GM10266 (cell line): ENCODE data around the gene CHRNA3.

Source experiments
- DNase-seq: peaks from one replicate; pipeline ENCODE4 v3.0.0; 2012; ENCODE audit errors: extremely low spot score
- TF ChIP-seq, protein P1 (sequence below): IDR thresholded peaks from 2 replicates; pipeline ENCODE4 v1.5.1; 2012; ENCODE audit warnings: mild to moderate bottlenecking, low read depth; ENCODE audit not compliant: control insufficient read depth, insufficient read depth; ENCODE audit errors: missing control alignments

CHRNA3 gene

DNA sequence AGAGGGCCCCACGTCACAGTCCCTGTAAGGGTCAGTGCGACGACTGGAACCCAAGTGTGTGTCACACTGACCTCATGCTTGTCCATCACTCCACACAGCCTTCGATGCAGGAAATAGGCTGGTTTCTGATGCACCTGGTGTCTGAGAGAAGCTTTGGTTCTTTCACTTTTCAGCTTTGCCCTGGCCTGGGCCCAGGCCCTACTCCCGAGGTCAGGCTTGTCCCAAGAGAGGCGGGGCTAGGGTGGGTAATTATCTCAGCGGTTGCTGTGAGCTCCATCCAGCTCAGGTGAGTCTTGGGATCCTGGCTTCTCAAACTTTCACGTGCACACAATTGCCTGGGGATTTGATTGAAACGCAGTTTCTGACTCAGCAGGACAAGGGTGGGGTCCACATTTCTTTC is 39.8 kb upstream of the CHRNA3 start:
- DNase-seq: no peak
- TF ChIP-seq, protein P1, sequence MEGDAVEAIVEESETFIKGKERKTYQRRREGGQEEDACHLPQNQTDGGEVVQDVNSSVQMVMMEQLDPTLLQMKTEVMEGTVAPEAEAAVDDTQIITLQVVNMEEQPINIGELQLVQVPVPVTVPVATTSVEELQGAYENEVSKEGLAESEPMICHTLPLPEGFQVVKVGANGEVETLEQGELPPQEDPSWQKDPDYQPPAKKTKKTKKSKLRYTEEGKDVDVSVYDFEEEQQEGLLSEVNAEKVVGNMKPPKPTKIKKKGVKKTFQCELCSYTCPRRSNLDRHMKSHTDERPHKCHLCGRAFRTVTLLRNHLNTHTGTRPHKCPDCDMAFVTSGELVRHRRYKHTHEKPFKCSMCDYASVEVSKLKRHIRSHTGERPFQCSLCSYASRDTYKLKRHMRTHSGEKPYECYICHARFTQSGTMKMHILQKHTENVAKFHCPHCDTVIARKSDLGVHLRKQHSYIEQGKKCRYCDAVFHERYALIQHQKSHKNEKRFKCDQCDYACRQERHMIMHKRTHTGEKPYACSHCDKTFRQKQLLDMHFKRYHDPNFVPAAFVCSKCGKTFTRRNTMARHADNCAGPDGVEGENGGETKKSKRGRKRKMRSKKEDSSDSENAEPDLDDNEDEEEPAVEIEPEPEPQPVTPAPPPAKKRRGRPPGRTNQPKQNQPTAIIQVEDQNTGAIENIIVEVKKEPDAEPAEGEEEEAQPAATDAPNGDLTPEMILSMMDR: no peak

DNA sequence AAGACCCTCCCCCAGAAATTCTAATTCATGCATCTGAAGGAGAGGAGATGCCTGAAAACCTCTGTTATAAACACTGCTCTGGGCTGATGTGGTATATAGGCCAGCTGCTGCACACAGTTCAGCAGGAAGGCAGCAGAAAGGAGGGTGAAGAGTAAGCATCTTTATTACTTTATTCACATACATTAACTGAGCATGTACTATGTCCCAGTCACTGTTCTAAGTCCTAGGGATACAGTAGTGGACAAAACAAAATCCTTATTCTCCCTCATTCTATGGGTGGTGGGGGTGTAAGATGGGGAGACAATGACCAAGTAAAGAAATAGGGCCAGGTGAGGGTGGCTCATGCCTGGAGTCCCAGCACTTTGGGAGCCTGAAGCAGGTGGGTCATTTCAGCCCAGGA is 38.0 kb upstream of the CHRNA3 start:
- TF ChIP-seq, protein P1: no peak
- no peak for DNase-seq

DNA sequence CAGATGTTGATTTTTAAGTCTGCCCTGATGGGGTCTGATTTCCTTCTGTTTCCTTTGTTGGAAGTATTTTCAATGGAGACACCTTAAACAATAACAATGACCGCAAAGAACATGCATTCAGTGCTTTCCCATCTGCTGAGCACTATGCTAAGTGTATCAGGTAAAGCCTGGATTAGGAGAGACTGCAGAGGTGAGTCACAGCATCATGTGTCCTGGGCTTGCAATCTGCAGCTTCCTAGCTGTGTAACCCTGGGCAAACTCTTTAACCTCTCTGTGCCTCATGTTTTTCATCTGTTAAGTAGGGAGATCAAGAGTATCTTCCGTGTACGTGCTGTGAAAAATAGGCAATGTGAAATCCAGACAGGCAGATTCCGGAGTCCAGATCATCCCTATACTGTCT is 33.5 kb upstream of the CHRNA3 start:
- TF ChIP-seq, protein P1: no peak
- DNase-seq: no peak

DNA sequence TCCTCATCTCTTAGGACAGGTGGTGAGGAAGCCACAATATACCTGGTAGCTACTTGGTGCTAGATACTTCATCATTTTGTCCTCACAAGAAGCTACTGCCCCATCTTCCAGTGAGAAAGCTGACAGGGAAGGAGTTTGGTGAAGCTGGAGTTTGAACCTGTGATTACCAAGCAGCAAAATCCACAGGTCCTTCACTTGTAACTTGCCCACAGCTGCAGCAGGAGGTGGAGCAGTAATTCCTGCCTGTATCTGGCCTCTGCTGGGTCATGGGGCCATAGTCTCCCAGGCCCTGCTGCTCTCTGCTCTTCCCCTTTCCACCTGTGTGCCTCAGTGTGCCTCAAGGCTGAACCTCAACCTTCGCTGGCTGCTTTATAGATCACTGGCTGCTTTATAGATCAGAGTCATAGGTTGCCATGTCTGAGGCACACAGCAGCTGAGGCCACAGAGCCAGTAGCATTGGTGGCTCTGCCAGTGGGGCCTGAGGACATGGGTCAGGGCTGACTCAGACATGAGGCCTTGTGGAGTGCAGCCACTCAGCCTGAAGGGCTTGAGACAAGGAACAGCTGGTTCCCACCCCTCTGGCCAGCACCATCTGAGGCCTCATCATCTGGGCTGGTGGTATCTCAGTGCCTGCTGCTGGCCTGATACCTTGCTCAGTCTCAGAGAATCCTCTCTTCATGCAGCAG is 31.3 kb upstream of the CHRNA3 start:
- TF ChIP-seq, protein P1: no peak
- no peak for DNase-seq

DNA sequence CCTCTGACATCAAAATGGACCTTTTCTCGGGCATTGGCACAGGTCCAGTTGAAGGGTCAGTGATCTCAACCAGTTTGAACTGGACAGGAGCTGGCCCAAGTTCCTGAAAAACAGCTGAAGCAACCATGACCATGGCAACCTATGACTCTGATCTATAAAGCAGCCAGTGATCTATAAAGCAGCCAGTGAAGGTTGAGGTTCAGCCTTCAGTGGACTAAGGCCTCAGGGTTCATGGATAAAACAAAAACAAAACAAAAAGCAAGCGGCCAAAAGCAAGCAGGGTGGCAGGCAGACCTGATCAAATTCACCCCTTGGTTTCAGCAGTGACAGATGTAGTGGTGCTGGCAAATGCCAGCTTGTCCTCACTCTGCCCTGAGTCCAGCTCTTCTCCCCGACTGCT is 30.2 kb upstream of the CHRNA3 start:
- TF ChIP-seq, protein P1: no peak
- DNase-seq: no peak

DNA sequence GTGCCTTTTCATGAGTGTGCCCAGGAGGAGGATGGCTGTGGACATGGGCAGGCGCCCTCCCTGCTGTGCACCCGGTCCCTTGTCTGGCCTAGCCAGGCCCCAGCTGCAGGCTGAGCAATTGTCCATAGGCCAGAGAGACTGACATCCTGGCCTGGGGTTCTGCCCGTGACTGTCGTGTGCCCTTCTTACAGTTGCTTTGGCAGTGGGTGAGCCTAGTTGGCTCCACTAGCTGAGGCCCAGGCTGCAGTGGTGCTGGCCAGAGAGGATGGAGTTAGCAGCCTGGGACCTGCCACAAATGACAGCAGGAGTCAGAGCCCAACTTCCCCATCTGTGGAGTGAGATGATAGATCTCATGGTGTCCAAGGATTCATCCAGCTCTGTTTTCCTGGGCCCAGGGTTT is 29.2 kb upstream of the CHRNA3 start:
- TF ChIP-seq, protein P1: no peak
- DNase-seq: no peak

DNA sequence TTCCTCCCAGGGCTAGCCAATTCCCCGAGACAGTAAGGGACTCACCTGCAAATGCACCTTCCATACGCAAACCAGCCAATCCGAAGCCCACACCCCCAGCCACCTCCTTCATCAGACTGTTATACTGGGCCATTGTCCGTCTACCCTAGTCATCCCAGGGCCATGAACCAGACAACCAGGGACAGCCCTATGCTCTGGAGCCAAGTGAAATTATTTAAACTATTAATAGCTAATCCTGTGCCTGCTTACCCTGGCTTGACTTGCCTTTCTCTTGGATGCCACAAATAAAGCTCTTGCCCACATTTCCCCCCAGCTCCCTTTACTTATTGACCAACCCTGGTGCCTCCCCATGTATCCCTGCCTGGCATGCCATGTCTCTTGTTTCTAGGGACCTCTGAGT is 24.2 kb upstream of the CHRNA3 start:
- TF ChIP-seq, protein P1: no peak

More for the DNA sequence above, 24.2 kb upstream of the CHRNA3 start:
- DNase-seq: no peak
